CD4-positive, alpha-beta T cell treated with Interleukin-6 at 100 ng/mL for 8 hours (primary cell): ENCODE data around the gene CHRNA9.
"Not testable (repeated sequence)": the region's sequence is repeated elsewhere in the genome, so short reads cannot be mapped to it uniquely, and the experiment has no call there.

Experiments
- DNase-seq: peaks from one replicate; pipeline ENCODE4 v3.0.0-alpha.2; 2020; ENCODE audit warnings: mixed read lengths, low spot score

The CHRNA9 gene

DNA sequence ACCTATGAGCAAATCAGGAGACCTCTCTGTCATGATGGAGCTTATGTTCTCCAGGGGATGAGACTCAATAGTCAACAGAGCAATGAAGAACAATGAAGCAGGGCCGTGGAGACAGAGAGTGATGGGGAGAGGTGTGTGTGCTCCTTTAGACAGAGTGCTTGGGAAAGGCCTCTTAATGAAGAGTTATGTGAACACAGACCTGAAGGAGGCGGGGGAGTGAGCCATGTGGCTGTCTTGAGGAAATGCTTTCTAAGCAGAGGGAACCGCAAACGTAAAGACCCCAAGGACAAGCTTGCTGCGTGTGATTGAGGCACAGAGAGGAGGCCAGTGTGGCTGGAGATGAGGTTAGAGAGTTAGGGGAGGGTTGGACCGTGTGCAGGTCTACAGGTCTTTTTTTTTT lies 53.1 kb downstream of the CHRNA9 start:
- DNase-seq: no peak

DNA sequence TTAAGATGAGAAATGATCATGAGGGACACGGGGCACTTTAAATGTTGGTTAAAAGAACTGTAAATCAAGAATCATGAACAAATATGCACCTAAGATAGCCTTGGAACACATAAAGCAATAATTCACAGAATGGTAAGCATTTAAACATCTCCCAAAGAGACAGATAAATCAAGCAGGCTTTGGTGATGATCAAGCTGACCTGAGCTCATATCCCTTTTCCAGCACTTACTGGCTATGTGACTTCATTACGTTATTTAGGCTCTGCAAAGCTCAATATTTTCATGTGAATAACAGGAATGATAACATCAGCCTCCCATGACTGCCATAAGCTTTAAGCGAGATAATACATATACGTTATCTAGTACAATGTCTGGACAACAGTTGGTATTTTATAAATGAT lies 54.9 kb downstream of the CHRNA9 start:
- DNase-seq: no peak

DNA sequence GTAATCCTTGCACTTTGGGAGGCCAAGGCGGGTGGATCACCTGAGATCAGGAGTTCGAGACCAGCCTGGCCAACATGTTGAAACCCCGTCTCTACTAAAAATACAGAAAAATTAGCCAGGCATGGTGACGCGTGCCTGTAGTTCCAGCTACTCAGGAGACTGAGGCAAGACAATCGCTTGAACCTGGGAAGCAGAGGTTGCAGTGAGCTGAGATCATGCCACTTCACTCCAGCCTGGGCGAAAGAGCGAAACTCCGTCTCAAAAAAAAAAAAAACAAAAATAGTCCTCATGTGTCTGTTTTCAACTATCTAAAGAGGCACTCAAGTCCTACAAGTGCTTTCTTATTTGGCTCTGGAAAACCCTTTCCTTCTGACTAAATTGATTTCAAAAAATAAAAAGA lies 57.1 kb downstream of the CHRNA9 start:
- not testable (repeated sequence) for DNase-seq

DNA sequence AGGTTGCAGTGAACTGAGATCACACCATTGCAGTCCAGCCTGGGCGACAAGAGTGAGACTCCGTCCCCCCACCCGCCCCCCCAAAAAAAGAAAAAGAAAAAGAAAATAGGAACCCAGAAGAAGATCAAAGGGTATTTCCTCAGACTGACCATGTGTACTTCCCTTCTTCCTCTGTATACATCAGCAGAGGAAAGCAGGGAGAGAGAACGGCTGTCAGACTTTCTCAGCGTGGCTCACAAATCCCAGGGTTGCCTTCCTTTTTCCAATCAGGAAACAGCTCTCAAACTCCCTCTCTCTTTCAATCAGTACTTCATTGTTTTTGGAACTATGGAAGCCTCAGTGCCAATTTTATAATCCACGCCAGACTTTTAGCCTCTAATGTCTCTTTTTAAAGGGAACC lies 59.1 kb downstream of the CHRNA9 start:
- no peak for DNase-seq

- no peak for DNase-seq
Measured at GRCh38 chr4:40395166-40395900, 60.2 kb downstream of the CHRNA9 start.

DNA sequence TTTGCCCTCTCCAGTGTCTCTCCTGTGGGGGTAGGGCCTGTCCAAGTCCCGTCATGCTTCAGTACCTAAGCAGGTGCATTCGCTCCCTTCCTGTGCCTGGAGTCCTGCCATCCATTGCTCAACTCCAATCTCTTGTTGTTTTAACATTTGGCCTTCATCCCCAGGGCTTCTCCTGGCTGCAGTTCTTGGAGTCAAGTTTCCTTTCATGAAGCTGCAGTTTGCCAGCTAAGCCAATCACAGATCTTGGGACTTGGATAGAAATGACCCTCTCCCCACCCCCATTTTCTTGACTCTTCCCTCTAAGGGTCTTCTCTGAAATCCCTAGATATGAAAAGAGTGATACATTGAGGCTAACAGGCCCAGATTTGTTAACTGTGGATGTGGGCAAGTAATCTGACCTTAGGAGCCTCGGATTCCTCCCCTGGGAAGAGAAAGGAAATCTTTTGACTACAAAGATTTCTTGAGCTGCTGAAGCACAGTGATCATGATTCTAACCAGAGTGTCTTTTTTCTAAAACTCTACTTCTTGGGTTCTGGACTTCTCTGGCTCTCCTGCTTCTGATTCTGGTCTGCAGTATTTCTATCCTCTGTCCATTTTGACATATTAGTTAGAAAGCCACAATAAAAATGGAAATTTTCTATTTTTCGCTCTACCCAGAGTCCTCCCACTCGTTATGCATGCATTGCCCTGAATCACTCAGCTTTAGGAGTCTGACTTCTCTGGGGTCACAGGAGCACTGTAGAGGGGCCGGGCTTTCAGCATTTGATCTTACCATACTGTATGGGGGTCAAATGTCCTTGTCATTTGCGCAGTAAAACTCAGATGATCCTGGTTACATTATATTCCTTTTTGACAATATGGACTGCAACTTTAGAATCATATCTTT lies 61.0 kb downstream of the CHRNA9 start:
- no peak for DNase-seq

DNA sequence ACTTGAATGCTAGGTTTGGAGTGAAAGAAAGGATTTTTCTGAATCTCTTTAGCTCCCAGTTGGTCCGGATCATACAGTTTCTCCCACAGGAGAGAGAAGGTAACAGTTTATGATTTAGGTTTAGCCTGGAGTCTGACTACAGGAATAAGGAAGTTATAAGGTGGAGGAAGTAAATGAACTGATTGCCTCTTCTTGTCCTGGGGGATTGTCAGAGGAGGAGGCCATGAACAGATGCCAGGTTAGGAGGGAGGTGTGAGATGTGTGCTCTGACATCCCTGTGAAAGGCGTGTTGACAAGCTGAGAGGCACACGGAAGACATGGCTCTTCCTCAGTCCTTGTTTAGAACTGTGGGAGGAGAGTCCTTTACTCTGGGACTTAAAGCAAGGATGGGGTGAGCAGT lies 64.4 kb downstream of the CHRNA9 start:
- DNase-seq: no peak

DNA sequence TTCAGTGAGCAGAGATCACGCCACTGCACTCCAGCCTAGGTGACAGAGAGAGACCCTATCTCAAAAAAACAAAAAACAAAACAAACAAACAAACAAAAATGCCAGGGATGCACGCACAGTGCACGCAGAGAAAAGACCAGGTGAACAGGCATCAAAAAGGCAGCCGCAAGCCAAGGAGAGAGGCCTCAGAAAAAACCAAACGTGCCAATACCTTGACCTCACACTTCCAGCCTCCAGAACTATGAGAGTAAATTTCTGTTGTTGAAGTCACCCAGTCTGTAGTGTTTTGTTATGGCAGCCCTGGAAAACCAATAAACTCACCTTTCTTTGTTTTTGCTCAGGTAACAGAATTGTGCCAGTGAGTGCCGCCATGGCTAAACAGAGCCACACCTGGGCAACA lies 66.0 kb downstream of the CHRNA9 start:
- DNase-seq: no peak

DNA sequence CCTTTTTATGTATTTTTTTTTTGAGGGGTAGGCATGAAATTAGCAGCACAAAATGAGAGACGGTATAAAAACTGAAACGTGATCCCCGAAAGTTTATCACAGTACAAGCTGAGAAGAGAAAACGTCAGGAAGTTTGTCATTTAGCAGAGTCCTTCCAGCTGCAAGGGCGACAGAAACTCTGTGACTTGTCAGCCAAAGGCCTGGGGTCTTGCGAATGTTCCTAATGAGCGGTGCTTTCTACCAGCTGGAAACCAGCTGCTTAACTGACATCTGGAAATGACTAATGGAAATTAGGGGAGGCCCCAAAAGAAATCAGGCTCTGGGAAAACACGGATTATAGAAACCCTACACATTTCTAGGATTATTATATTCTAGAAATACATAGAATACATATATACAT lies 66.5 kb downstream of the CHRNA9 start:
- DNase-seq: no peak

- no peak for DNase-seq
Measured at GRCh38 chr4:40402556-40402955, 67.4 kb downstream of the CHRNA9 start.

DNA sequence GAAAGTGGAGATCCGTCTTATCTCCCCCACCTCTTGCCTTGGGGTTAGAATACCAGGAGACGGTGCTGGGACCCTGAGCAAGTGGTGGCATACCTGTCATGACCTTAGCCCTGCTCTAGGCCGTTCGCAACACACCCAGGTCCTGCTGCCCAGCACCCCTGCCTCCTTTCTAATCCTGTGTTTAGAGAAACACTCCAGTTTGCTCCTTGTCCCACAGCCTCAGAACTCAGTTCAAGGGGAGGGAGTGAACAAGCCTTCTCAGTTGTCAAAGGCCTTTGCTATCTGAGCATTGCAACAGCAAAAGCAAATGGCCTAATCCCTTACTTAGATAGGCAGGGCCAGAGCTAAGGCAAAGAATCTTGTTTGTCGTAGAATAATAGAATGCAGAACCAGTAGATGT lies 67.9 kb downstream of the CHRNA9 start:
- no peak for DNase-seq
